Left renal pelvis (tissue), 4 donors: ENCODE results near the gene CD1E. TPM values are rescaled to one million over a fixed set of nuclear protein-coding genes. Genes with fewer than 3 reads are reported as not detected.
"Not testable (repeated sequence)": the region's sequence is repeated elsewhere in the genome, so short reads cannot be mapped to it uniquely, and the experiment has no call there.

Source experiments
- DNase-seq, 4 donors: peaks; one replicate each; pipeline ENCODE4 v3.0.0-alpha.2; 2013; ENCODE audit warnings: low read depth in 4 of 4, low spot score in 3 of 4
- polyA plus RNA-seq, 4 donors: library from polyadenylated mRNA; unstranded; fragments of 120-200 nt; gene quantifications; one replicate each; pipeline ENCODE4 v1.2.1, GENCODE V29; 2013; ENCODE audit not compliant: insufficient read length in 4 of 4

Gene CD1E
- polyA plus RNA-seq: under 1 TPM in 1 of 4 donors, not detected in 3; 0.23 TPM

DNA sequence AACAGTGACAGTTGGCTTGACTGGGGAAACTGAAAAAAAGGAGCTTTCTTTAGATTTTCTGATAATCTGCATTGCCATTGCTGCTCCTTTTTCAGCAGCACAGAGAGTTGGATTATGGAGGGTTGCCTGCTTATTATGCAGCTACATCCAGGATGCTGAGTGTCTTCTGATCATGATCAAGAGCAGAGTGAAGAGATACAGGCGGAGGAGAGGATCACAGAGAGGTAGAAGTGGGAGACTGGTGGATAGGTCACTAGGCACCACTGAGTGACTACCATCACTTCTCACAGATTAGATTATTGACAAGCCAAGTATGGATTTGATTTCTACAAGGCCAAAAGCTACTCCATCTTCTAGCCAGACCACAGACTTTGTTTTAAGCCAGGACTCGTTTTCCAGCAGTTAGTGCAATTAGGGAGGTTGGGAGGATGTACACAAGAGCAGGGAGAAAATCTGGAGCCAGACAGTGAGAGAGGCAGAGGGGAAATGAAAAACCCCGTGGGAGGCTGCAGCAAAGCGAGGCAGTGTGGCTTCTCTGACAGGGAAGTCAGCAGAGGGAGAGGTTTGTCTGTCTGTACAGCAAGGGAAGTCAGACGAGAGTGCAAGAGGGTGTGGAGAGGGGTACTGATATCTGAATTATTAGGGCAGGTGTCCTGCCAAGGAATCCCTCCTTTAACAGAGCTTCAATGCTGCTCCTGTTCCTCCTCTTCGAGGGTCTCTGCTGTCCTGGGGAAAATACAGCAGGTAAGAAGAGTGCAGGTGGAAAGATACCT lies at the start of gene CD1E:
CD1E (plus strand) TSS at position 592 of the 773 bp plus-strand sequence; CDS start at position 687, 95 bp downstream.
- no peak for DNase-seq

DNA sequence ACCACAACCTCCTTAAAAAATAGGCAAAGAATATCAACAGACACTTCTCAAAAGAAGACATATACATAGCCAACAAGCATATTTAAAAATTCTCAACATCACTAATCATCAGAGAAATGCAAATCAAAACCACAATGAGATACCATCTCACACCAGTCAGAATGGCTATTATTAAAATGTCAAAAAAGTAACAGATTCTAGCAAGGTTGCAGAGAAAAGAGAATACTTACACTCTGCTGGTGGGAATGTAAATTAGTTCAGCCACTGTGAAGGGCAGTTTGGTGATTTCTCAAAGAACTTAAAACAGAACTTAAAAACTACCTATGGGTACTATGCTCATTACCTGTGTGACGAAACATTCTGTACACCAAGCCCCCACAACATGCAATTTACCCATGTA lies 43.1 kb upstream of the CD1E start:
- DNase-seq: no peak

DNA sequence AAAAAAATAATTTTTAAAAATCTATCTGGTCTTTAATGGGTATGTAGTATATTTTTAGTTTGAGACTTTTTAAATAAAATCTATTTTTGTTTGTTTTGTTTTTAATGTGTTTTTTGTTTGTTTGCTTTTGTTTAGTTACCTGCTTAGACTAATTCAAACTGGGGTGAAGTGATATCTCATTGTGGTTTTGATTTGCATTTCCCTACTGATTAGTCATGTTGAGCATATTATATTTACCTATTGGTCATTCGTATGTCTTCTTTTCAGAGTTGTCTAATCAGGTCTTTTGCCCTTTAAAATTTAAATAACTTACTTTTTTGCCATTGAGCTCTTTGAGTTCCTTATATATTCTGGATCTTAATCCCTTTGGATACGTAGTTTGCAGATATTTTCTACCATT lies 42.6 kb upstream of the CD1E start:
- no peak for DNase-seq

DNA sequence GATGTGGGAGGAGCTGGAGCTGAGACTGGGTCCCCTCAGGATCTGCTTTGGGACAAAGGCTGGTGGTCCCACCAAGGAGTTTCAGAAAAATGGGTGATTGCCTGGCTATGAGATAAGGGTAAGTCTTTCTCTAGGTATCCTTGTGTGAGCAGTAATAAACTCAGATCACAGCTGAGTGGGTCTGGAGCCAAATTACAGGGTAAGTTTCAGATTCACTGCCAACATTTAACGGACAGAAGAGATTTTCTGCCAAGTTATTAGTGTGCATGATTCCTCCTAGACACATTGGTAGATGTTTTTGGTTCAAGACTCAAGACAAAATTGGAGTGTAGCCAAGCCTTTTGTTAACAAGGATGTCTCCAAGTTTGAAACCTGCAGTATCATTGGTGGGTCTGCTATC lies 29.8 kb upstream of the CD1E start:
- DNase-seq: no peak

DNA sequence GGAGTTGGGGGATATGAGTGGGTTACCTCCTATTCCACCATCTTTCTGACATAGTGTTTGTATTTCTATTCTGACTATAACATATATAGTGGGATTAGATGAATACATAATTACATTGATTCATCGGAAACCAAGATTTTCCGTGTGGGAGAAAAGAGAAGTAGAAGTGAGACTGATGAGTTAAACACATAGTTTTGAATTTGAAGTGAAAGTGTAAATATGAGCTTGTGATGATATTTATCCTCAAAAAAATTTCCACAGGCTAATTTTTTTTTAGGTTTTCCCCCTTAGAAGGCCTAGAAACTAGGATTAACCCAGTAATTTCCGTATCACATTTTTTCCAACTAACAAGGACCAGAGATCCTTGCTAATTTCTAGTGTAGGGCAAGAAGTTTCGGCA lies 29.3 kb upstream of the CD1E start:
- DNase-seq: no peak

DNA sequence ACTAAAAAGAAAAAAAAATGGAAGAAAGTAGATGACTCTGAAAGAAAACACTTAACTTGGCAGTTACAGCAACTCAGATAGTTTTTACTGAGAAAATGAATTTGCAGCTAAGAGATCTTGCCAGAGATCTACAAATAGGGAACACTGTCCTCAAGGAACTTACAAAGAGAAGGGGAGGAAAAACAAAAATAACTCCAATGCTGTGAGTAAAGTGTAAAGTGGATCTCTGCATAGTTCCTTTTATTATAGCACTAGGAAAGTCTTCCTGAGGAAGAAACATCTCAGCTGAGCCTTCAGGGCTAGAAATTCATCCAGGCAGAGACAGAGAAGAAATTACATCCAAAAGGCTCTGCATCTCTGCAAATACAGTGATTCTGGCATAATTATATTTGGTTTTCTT lies 26.2 kb upstream of the CD1E start:
- DNase-seq: no peak

DNA sequence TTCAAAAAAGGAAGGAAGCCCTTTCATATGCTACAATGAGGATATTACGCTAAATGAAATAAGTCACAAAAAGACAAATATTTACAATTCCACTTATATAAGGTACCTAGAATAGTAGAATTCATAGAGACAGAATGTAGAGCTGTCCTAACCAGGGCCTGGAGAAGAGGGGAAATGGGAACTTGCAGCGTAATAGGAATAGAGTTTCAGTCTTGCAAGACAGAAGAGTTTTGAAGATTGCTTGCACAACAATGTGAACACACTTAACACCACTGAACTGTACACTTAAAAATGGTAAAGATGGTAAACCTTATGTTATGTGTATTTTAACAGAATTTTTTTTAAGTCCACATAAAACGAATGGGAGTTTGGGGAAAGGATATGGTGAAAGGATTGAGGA lies 25.3 kb upstream of the CD1E start:
- DNase-seq: no peak

DNA sequence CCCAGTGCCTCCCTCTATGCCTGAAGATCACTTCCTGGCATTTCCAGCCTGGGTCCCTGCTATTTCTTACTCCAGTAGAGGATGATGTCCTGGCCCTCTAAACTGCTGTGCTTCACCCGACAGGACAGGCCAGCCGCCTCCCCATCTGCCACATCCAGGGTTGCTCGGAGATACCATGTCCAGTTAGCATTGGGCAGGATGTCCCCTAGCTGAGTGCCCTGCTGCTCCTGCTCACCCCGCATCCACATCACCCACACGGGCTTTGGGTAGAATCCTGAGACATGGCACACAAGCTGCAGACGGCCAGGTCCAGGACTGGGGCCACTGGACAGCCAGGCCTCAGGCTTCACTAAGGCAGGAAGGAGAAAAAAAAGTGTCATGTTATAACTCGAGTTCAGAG lies 24.4 kb upstream of the CD1E start:
- no peak for DNase-seq

DNA sequence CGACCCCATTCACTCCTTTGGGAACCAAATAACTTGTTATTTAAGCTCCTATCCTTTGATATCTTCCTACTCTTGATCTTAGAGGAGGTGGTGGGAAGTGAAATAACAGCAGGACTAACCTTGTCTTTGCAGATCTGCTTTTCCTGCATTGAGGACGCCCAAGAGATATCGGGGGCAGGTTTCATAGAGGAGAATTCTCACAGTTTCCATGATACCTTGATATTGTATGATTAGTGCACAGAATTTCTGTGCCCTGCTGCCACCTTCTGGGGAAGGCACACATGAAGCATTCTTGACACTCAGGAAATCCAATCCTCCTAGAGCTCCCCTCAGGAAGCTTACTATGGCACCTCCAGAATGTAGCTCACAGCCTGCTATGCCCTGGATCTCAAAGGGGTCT lies 24.0 kb upstream of the CD1E start:
- no peak for DNase-seq

DNA sequence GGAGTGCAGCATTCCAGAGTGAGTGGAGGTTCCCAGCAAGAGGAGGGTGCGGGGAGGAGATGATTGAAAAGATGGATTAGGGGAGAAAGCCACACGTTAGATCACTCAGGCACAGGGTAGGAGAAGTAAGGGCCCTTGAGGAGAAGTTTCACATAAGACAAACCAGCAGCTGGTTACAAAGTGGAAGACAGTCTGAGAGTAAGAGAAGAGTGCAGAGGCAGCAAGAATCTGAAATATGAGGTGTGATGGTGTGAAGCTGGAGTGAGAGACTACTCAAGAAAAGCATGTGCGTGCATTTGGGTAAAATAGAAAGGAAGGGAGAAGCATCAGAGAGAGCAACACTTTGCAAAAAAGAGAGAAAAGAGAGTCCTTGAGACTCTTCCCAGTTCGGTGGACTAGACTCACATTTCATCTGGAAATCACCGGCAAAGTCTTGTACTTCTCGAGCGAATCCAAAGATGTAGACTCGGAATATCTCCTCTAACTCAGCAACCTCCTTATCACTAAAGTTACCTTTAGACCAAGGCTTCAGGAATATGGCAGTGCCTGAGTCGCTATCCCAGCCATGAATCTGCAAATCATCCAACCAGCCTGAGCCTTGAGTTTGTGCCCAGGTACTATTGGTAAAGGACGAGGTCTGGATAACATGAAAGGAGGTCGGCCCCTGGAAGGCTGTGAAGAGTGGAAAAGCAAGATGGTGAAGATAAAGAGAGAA lies 23.1 kb upstream of the CD1E start:
- DNase-seq: no peak

DNA sequence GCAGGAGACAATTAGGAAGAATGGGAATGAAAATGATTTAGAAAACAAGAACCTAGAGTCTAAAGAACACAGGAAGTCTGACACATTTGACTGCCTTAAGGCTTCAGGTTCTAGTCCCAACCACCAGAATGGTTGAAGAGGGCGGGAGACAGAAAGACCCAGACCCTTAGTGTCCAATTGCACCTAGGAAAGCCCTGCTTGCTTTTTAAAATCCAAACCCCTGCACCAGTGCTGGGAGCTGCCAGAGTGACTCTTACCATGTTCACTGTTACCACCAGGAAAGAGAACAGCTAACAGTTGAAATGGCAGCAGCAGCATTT lies 22.6 kb upstream of the CD1E start:
- DNase-seq: no peak

DNA sequence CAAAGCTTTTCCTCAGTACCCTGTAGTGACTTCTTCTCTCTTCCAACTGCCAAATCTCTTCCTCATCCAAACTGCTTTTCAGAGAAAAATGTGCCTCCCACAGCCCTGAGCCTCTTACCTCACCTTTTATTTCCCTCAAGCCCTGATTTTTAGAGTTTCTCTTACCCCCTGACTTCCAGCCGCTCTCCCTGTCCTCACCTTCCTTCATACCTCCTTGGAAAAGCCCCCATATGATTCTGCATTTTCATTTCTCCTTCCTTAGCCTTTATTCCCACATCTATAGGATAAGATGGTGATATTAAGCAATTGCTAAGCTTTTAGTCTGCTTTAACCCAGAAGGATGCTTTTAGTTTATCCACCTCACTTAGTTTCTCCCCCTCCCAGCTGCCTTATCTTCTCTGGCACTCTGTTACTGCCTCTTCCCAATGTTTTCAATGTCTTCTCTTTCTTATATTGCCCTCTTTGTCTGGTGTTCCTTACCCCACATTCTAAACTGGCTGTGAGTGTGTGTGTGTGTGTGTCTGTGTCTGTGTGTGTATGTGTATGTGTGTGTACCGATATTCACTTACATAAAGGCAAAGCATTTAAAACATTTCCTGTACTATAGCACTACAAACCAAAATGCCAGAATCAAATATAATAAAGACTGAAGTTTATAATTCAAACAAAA lies 22.1 kb upstream of the CD1E start, which contains the start of gene CD1B:
CD1B (minus strand) TSS at position 51 of the 670 bp plus-strand sequence. CDS start 108 bp downstream, outside the sequence.
- no peak for DNase-seq

DNA sequence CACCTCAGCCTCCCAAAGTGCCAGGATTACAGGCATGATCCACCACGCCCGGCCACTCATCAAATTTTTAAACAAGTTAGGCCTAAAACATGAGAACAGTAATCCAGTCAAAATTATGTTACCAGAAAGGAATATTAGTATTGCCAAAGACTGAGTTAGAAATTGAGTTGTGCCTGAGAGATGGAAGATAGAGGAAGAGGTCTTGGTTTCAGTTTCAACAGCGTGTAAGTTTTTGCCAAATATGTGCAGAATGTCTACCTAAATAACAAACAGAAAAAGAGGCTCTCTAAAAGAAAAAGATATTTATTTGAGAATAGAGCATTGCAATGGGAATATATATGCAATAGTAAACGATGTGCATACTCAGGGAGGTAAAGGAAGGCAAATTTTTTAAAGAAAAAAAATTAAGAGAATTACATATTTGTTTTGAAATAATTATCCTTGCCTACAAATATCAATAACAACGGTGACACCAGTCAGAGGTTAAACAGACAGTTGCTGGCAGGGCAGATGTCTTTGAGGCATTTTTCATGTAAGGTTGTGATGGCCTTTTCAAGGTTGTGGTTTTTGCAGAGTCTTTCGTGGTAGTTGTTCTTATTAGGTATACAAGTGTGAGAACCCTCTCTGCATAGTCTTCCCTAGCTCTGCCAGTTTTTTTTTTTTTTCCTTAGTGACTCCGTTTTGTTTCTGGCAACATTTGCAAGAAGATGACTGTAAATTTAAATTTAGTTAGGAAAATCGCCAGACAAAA lies 20.1 kb upstream of the CD1E start:
- no peak for DNase-seq

DNA sequence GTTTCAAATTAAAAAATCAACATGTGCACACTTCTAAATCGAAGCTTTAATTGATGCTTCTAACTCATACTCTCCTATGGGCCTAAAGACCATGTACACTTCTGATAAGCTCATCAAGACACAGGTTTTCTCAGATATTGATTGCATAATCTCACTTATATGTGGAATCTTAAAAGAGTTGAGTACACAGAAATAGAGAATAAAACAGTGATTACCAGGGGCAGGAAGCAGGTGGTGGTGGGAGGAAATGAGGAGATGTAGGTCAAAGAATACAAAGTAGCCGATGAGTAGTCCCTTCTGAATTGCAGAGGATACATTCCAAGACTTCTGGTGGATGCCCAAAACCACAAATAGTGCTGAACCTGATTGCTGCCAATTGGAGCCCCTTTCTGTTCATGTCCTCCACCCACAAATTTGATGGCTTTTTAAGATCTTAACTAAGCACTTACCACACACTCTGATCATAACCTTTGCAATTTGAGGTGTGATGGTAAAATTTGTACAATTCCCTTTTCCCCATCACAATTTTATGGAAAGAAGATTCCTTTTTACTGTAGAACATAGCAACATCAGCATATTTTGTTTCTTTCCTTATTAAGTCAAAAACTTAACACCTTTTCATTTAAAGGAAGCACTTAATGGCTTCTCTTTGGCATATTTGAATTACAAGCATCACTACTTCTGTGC lies 19.0 kb upstream of the CD1E start:
- DNase-seq: no peak

DNA sequence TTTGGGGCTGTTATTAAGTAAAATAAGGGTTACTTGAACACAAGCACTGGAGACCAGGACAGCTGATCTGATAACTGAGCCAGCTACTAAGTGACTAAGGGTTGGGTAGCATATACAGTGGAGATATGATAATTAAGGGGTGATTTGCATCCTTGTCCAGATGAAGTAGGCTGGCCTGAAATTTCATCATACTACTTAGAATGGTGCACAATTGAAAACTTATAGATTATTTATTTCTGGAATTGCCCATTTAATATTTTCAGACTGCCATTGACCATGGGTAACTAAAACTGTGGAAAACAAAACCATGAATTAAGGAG lies 18.5 kb upstream of the CD1E start:
- DNase-seq: no peak

DNA sequence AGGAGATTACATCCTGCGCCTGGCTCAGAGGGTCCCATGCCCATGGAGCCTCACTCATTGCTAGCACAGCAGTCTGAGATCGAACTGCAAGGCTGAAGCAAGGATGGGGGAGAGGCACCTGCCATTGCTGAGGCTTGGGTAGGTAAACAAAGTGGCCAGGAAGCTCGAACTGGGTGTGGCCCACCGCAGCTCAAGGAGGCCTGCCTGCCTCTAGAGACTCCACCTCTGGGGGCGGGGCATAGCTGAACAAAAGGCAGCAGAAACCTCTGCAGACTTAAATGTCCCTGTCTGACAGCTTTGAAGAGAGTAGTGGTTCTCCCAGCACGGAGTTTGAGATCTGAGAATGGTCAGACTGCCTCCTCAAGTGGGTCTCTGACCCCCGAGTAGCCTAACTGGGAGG lies 17.3 kb upstream of the CD1E start:
- DNase-seq: not testable (repeated sequence)

DNA sequence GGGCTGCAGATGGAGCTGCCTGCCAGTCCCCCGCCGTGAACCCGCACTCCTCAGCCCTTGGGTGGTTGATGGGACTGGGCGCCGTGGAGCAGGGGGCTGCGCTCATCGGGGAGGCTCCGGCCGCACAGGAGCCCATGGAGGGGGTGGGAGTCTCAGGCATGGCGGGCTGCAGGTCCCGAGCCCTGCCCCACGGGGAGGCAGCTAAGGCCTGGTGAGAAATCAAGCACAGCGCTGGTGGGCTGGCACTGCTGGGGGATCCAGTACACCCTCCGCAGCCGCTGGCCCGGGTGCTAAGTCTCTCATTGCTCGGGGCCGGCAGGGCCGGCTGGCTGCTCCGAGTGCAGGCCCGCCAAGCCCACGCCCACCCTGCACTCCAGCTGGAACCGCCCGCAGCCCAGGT lies 4.7 kb upstream of the CD1E start:
- DNase-seq: not testable (repeated sequence)

DNA sequence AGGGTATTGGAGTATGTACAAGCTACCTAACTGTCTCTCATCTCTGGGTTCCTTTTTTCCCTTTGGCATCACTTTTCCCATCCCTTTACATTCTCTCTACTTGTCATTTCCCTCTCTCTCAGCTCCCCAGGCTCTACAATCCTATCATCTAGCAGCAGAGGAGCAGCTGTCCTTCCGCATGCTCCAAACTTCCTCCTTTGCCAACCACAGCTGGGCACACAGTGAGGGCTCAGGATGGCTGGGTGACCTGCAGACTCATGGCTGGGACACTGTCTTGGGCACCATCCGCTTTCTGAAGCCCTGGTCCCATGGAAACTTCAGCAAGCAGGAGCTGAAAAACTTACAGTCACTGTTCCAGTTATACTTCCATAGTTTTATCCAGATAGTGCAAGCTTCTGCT lies 561 bp downstream of the CD1E start:
- DNase-seq: no peak

DNA sequence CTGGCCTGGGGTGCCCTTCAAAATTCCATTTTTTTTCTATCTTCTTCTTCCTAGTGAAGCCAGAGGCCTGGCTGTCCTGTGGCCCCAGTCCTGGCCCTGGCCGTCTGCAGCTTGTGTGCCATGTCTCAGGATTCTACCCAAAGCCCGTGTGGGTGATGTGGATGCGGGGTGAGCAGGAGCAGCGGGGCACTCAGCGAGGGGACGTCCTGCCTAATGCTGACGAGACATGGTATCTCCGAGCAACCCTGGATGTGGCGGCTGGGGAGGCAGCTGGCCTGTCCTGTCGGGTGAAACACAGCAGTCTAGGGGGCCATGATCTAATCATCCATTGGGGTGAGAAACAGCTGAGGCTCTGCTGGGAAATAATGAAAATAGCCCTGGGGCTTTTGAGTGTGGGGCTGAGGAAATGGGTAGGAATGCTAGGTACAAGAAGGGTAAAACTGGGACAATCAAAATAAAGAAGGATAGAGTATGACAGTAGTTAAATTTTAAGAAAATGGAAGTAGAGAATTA lies 2.1 kb downstream of the CD1E start:
- no peak for DNase-seq

DNA sequence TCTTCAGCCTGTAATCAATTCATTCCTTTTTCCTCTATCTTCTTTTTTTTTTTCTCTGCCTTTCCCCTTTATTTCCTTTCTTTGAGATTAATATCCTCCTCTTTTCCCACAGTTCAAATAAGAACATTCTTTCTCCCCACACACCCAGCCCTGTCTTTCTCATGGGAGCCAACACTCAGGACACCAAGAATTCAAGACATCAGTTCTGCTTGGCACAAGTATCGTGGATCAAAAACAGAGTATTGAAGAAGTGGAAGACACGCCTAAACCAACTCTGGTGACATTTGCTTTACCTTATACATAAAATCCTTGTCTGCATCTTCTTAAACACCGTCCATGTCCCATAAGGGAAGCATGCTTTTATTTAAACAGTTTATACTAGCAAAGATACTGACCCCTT lies 2.9 kb downstream of the CD1E start:
- DNase-seq: no peak
